ENCODE data around the gene PIAS1.

PIAS1 gene

GRCh38 chr15:68027388-68027787 lies 26.7 kb upstream of the PIAS1 start:
- TF ChIP-seq SUZ12 (IDR thresholded peaks at IDR 0.05; ENCODE audit: extremely low read depth, insufficient read depth, insufficient read length): no peak
- TF ChIP-seq YY1 (IDR thresholded peaks at IDR 0.05; ENCODE audit: insufficient read depth, insufficient read length): no peak
- no peak for TF ChIP-seq ZNF274 (IDR thresholded peaks at IDR 0.05; ENCODE audit: low read depth, low read length)
- no peak overlapping the region for H3K4me3 ChIP-seq (ENCODE audit: insufficient read length, low read depth)

GRCh38 chr15:68028137-68028887 lies 25.8 kb upstream of the PIAS1 start:
- no peak for TF ChIP-seq ZNF274 (IDR thresholded peaks at IDR 0.05; ENCODE audit: low read depth, low read length)
- TF ChIP-seq YY1 (IDR thresholded peaks at IDR 0.05; ENCODE audit: insufficient read depth, insufficient read length): no peak
- no peak for TF ChIP-seq SUZ12 (IDR thresholded peaks at IDR 0.05; ENCODE audit: extremely low read depth, insufficient read depth, insufficient read length)
- no peak overlapping the region for H3K4me3 ChIP-seq (ENCODE audit: insufficient read length, low read depth)
- H3K9me3 ChIP-seq (ENCODE audit: insufficient read depth, low read length): no peaks in the 10 kb centered on the region; the same call in 1 of the 2 replicates
- DNase-seq (ENCODE audit: low read depth, low spot score): no peak
- no peaks in the 10 kb centered on the region for H3K36me3 ChIP-seq (ENCODE audit: insufficient read depth, insufficient read length, low read length)
- no peak overlapping the region for H3K9ac ChIP-seq (ENCODE audit: insufficient read length, low read depth)
- H3K4me1 ChIP-seq (ENCODE audit: insufficient read depth, insufficient read length): no peaks in the 10 kb centered on the region
- H3K27me3 ChIP-seq (ENCODE audit: insufficient read depth, insufficient read length): no peaks in the 10 kb centered on the region

More at GRCh38 chr15:68027388-68027787, 26.7 kb upstream of the PIAS1 start:
- Histone ChIP-seq H3K9me3 (ENCODE audit: insufficient read depth, low read length) (no peaks in the 10 kb centered on the region; the same call in 1 of the 2 replicates), H3K36me3 (ENCODE audit: insufficient read depth, insufficient read length, low read length) (no peaks in the 10 kb centered on the region), H3K4me1 (ENCODE audit: insufficient read depth, insufficient read length) (no peaks in the 10 kb centered on the region), H3K9ac (ENCODE audit: insufficient read length, low read depth) (no peak overlapping the region), H3K27me3 (ENCODE audit: insufficient read depth, insufficient read length) (no peaks in the 10 kb centered on the region)
- no peak for DNase-seq (ENCODE audit: low read depth, low spot score)

GRCh38 chr15:68028888-68029207 lies 25.3 kb upstream of the PIAS1 start:
- no peak overlapping the region for H3K4me3 ChIP-seq (ENCODE audit: insufficient read length, low read depth)
- no peaks in the 10 kb centered on the region for H3K36me3 ChIP-seq (ENCODE audit: insufficient read depth, insufficient read length, low read length)
- H3K9ac ChIP-seq (ENCODE audit: insufficient read length, low read depth): no peak overlapping the region
- H3K9me3 ChIP-seq (ENCODE audit: insufficient read depth, low read length): no peaks in the 10 kb centered on the region; the same call in 1 of the 2 replicates
- no peaks in the 10 kb centered on the region for H3K27me3 ChIP-seq (ENCODE audit: insufficient read depth, insufficient read length)
- TF ChIP-seq ZNF274 (IDR thresholded peaks at IDR 0.05; ENCODE audit: low read depth, low read length) (no peak), YY1 (IDR thresholded peaks at IDR 0.05; ENCODE audit: insufficient read depth, insufficient read length) (no peak), SUZ12 (IDR thresholded peaks at IDR 0.05; ENCODE audit: extremely low read depth, insufficient read depth, insufficient read length) (no peak)
- no peaks in the 10 kb centered on the region for H3K4me1 ChIP-seq (ENCODE audit: insufficient read depth, insufficient read length)
- DNase-seq (ENCODE audit: low read depth, low spot score): no peak

- H3K9ac ChIP-seq (ENCODE audit: insufficient read length, low read depth): no peak overlapping the region
- no peaks in the 10 kb centered on the region for H3K27me3 ChIP-seq (ENCODE audit: insufficient read depth, insufficient read length)
- no peaks in the 10 kb centered on the region for H3K36me3 ChIP-seq (ENCODE audit: insufficient read depth, insufficient read length, low read length)
- TF ChIP-seq ZNF274 (IDR thresholded peaks at IDR 0.05; ENCODE audit: low read depth, low read length) (no peak), SUZ12 (IDR thresholded peaks at IDR 0.05; ENCODE audit: extremely low read depth, insufficient read depth, insufficient read length) (no peak), YY1 (IDR thresholded peaks at IDR 0.05; ENCODE audit: insufficient read depth, insufficient read length) (no peak)
- H3K9me3 ChIP-seq (ENCODE audit: insufficient read depth, low read length): no peaks in the 10 kb centered on the region; the same call in 1 of the 2 replicates
- DNase-seq (ENCODE audit: low read depth, low spot score): no peak
- no peak overlapping the region for H3K4me3 ChIP-seq (ENCODE audit: insufficient read length, low read depth)
- H3K4me1 ChIP-seq (ENCODE audit: insufficient read depth, insufficient read length): no peaks in the 10 kb centered on the region
Observed at GRCh38 chr15:68029959-68030358, 24.2 kb upstream of the PIAS1 start.

- Histone ChIP-seq H3K4me3 (ENCODE audit: insufficient read length, low read depth) (no peak overlapping the region), H3K27me3 (ENCODE audit: insufficient read depth, insufficient read length) (no peaks in the 10 kb centered on the region), H3K9ac (ENCODE audit: insufficient read length, low read depth) (no peak overlapping the region), H3K4me1 (ENCODE audit: insufficient read depth, insufficient read length) (no peaks in the 10 kb centered on the region), H3K36me3 (ENCODE audit: insufficient read depth, insufficient read length, low read length) (no peaks in the 10 kb centered on the region), H3K9me3 (ENCODE audit: insufficient read depth, low read length) (no peaks in the 10 kb centered on the region; the same call in 1 of the 2 replicates)
- no peak for DNase-seq (ENCODE audit: low read depth, low spot score)
- TF ChIP-seq YY1 (IDR thresholded peaks at IDR 0.05; ENCODE audit: insufficient read depth, insufficient read length): no peak
- no peak for TF ChIP-seq SUZ12 (IDR thresholded peaks at IDR 0.05; ENCODE audit: extremely low read depth, insufficient read depth, insufficient read length)
- no peak for TF ChIP-seq ZNF274 (IDR thresholded peaks at IDR 0.05; ENCODE audit: low read depth, low read length)
Observed at GRCh38 chr15:68031404-68031803, 22.7 kb upstream of the PIAS1 start.

- H3K27me3 ChIP-seq (ENCODE audit: insufficient read depth, insufficient read length): no peaks in the 10 kb centered on the region
- no peak overlapping the region for H3K4me3 ChIP-seq (ENCODE audit: insufficient read length, low read depth)
- no peak overlapping the region for H3K9ac ChIP-seq (ENCODE audit: insufficient read length, low read depth)
- no peaks in the 10 kb centered on the region; the same call in 1 of the 2 replicates for H3K9me3 ChIP-seq (ENCODE audit: insufficient read depth, low read length)
- no peak for DNase-seq (ENCODE audit: low read depth, low spot score)
- no peaks in the 10 kb centered on the region for H3K4me1 ChIP-seq (ENCODE audit: insufficient read depth, insufficient read length)
- TF ChIP-seq ZNF274 (IDR thresholded peaks at IDR 0.05; ENCODE audit: low read depth, low read length): no peak
- TF ChIP-seq YY1 (IDR thresholded peaks at IDR 0.05; ENCODE audit: insufficient read depth, insufficient read length): no peak
- TF ChIP-seq SUZ12 (IDR thresholded peaks at IDR 0.05; ENCODE audit: extremely low read depth, insufficient read depth, insufficient read length): no peak
- no peaks in the 10 kb centered on the region for H3K36me3 ChIP-seq (ENCODE audit: insufficient read depth, insufficient read length, low read length)
Observed at GRCh38 chr15:68032672-68033071, 21.4 kb upstream of the PIAS1 start.

DNA sequence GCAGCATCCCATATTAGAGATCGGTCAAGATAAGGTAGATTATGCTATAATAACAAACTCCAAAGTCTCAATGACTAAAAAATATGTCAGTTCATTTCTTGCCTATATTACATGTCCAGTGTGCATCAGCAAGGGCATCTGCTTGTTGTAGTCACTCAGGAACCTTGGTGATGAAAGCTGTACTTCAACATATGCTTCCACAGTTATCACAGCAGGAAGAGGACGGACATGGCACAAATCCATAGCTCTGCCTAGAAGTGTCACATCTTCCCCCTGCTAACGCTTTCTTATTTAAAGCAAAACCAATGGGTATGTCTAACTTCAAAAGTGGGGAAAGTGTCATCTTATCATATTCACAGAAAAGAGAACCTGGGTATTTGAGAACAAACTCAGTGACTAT lies 20.0 kb upstream of the PIAS1 start:
- DNase-seq (ENCODE audit: low read depth, low spot score): no peak
- H3K36me3 ChIP-seq (ENCODE audit: insufficient read depth, insufficient read length, low read length): no peaks in the 10 kb centered on the region
- no peak overlapping the region for H3K4me3 ChIP-seq (ENCODE audit: insufficient read length, low read depth)
- no peak for TF ChIP-seq ZNF274 (IDR thresholded peaks at IDR 0.05; ENCODE audit: low read depth, low read length)
- TF ChIP-seq YY1 (IDR thresholded peaks at IDR 0.05; ENCODE audit: insufficient read depth, insufficient read length): no peak
- TF ChIP-seq SUZ12 (IDR thresholded peaks at IDR 0.05; ENCODE audit: extremely low read depth, insufficient read depth, insufficient read length): no peak
- H3K4me1 ChIP-seq (ENCODE audit: insufficient read depth, insufficient read length): no peaks in the 10 kb centered on the region
- H3K9me3 ChIP-seq (ENCODE audit: insufficient read depth, low read length): peaks cover 6% of the 10 kb centered on the region; the same call in 1 of the 2 replicates
- no peaks in the 10 kb centered on the region for H3K27me3 ChIP-seq (ENCODE audit: insufficient read depth, insufficient read length)
- no peak overlapping the region for H3K9ac ChIP-seq (ENCODE audit: insufficient read length, low read depth)
